Left lobe of liver (tissue), 1 donor: ENCODE results near the gene APOH. TPM values are rescaled to one million over a fixed set of nuclear protein-coding genes. Genes with fewer than 3 reads are reported as not detected.

Experiments used
- total RNA-seq: library from RNA; stranded (reverse); gene quantifications from one replicate; pipeline ENCODE4 v1.2.1, GENCODE V29; 2021
- donor health status: DM: no; HTN: yes; CAD: no.

The APOH gene
- total RNA-seq, 1 donor from 2014 or later = 3,947 TPM

Other genes starting within 250 kb of the APOH start
- gene CEP112, start 37.3 kb downstream of the APOH start, total RNA-seq = 3.1 TPM
- gene PRKCA, start 73.2 kb upstream of the APOH start, total RNA-seq = 21.2 TPM